Activated CD8-positive, alpha-beta memory T cell treated with anti-CD3 and anti-CD28 coated beads for 4 hours (primary cell): ENCODE measurements around the gene FHOD3.

ENCODE experiments used
- DNase-seq, 2 donors: peaks; one replicate each; pipeline ENCODE4 v3.0.0-alpha.2; 2020; ENCODE audit warnings: low read depth in 2 of 2

FHOD3 gene

DNA sequence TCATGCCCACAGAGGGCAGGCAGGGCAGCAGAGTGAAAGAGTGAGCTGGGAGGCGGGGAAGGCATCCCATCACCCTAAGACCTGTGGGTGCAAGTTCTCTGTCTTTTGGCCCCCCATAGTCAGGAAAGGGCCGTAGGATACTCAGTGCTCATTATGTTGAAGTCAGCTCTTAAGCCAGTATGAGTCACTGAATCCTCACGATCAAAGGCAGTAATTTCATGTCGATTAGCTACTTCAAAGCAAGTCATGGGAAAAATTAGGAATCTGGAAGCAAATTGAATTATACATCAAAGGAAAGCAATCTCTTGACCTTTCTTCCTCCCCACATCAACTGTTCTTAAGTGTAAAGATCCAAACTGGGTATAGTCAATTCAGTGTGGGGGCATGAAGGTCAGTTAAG, 178.9 kb downstream of the FHOD3 start:
- DNase-seq: no peak

DNA sequence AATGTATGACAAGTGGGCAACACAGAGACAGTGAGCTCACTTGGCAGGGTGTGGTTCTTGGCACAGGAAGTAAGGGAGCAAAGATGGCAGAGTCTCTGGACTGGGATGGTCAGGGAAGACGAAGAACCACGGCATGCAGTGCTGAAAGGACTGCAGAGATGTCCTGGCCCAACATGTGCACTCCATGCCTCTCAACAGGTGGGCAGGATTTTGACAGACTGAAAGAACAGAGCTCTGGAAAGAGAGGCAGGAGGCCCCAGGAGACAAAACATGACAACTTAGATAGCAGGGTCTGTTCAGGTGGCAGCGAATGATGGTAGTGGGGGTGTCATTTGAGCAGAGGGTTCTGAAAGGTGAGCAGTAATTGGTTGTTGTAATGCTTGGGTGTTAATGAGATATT, 180.3 kb downstream of the FHOD3 start:
- DNase-seq: no peak

DNA sequence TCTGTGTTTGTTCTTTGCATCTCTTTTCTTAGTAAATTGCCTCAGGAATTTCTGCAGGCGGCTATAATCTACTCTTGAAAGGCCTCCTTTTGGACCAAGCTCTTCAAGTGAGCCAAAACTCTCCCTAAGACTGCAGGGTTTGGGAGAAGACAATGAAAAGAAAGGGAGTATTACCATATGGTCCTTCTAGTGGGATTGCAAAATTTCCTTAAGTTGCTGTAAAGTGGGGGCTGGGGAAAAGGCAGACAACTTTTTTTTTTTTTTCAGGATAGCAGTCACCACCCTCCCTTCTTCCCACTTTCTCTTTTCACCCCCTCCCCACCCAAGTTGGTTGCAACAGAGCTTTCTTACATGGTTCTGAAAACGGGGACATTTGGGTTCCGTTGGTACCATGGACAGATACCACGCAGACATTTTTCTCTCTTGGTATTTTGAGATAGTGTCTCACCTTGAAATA, 183.7 kb downstream of the FHOD3 start:
- no peak for DNase-seq

DNA sequence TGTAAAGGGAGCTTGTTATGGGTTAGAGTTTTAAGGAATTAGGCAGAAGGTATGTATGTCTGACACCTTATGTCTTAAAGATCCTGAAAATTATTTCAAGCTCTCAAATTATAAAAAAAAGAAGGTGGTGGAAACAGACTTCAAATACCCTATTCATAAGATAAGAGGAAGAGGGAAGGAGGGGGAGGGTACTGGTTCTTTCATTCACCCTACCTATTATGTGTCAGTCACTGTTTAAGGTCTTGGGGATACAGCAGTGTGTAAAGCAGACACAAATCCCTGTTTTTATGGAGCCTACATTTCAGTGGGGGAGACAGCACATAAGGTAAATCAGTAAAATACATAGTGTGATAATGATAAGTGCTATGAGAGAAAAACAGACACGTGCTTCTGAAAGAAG, 184.4 kb downstream of the FHOD3 start:
- DNase-seq: no peak

DNA sequence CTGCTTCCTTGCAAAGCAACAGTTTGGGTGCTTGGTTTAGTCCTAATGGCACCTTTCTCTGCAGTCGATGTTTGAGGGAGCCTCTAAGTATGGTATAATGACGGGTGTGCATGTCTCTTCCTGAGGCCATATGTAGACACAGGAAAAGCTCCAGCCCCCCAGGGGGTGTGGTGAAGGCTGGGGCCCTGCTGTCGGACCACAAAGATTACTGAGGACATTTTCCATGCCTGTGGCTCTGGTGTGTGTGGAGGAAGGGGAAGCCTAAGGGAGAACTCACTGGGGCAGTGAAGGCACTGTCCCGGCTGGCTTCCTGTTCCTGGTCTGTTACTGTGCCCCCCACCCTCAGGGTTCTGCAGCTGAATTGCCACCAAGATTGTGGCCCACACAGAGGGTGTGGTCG, 187.1 kb downstream of the FHOD3 start:
- no peak for DNase-seq

DNA sequence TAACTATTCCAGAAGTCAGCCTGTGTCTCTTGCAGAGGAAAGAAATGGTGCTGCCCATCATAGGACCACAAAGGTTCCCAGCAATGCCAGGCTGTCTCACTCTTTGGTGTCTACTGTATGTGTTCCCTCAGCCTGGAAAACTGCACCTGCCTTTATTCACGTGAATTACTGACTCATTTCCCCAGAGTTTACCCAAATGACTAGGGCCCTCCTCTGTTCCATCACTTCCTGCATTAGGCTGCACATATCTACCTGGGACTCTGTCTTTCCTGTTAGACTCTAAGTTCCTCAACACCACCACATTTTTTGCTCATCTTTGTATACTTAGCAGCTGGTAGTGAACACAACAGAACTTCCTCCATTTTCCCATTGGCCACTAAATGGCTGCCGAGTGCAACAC, 188.3 kb downstream of the FHOD3 start:
- no peak for DNase-seq

DNA sequence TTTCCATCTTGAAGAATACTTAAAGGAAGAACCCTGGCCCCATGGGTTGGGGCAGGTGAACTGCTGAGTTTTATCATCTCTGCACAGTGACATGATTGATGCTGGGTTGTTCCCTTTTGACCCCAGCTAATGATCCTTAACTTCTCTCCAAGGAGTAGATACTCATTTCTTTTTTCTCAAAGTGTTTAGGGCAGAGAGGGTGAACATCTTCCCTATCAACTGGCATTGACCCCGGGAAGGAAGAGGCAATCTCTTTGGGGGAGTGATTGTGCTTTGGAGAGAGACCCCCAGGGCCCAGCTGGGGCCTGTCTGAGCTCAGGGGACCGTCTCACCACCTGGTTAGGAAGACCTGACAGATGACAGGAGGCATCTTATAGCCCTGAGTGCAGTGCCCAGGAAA, 190.6 kb downstream of the FHOD3 start:
- no peak for DNase-seq

DNA sequence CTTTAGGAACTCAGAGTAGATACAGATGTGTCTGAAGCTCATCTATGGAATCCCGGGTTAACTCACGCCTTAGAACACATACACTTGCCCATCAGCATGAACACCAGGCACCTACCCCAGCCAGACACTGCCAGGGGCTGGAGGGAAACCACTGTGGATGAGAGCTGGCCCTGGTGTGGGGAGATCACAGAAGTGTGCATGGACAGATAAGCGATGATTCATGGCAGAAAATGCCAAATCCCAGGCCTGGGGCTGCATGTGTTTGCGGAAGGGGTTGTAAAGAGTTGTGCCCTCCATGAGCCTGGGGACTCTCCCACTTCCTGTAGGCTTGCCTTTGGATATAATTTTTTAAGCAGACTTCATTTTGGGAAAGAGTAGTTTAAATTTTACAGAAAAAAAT, 193.4 kb downstream of the FHOD3 start:
- no peak for DNase-seq

DNA sequence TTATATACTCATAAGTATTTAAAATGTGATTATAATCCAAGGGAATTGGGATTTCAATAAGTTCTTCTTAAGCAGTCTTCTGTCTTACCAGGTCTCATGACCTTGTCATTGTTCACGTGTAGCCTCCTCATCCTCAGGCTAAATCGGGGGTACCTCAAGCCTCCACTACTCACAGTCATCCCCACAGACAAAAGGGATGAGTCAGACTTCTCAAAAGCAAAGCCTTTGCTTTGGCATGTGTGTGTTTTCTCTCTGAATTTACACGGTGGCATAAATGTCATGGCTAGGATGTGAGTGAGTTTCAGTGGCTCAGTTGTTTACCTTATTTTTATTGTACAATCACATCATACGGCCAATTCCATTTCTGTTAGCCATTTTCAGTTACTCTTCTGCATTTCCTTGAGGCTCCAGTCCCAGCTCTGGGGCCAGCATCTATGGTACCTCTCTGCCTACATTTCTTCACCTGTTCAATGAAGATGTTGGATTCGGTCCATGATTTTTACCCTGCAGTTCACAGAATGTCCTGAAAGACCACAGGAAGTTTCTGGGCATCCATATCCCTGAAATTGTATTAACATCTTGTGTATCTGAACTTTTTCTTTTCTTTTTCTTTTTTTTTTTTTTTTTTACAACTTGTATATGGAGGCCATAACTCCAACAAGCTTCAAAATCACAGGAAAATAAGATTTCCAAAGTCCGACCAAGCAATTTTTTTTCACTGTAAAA, 195.3 kb downstream of the FHOD3 start:
- no peak for DNase-seq

DNA sequence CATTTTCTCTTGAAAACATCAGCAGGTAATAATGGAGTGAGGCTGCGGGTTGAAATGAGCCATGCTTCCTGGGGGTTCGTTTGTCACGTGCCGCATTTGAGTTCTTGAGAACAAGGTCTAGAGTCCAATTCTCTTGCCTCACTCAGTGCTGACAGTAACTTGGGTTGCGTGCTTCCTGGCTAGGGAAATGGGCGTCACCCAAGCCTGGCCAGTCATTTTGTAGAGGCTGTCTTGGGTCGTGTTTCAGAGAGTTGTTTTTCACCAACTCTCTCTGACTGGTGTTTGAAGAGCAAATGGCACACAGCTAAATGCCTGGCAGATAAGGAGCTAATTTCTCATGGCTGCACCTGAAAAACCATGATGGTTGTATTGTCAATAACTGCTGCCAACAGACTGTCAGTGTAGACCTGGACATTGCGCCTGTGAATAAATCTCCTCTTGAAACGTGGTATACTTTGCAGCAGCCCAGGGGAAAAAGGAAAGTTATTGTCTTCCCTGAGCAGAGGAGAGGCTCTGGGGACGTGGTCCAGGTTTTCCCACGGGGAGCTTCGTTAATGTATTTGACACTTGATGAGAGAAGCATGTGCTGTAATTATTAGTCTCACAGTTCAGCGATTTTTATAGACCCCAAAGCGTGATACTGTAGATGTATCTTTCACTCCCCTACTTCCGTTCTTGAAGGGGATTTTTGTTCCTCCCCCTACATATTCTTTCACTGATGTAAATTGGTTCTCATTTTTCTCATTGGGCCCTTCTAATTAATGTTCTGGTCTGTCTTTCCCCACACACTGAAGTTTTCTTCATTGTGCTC, 196.0 kb downstream of the FHOD3 start:
- DNase-seq: no peak

DNA sequence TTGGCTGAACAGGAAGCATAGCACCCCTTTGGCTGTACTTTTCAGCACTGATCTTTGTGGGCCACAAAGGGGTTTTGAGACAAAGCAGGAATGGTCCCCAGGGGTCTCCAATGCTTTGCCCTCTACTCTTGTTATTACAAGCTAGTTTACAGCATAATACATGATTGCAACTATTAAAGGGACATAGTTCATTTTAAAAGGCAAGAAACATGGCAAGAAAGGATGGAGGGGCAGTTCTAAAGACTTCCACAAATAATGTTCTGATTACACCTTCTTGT, 196.6 kb downstream of the FHOD3 start:
- DNase-seq: no peak

DNA sequence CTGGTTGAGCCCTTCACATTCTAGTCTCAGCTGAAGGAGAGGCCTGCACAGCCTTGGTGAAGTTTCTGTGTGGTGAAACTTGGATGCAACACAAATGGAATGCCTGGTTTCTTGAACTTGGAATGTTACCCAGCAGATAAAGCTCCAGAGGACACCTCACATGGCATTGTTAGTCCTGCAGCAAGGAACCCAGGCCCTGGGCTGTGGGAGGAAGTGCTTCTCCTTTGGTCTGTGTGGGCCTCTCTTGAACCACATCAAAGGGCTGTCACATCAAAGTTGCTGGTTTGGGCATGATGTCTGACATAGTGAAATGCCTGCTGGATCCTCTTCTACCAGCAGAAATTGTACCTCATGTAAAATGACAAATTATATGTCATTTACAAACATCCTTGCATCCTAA, 198.5 kb downstream of the FHOD3 start:
- DNase-seq: no peak

DNA sequence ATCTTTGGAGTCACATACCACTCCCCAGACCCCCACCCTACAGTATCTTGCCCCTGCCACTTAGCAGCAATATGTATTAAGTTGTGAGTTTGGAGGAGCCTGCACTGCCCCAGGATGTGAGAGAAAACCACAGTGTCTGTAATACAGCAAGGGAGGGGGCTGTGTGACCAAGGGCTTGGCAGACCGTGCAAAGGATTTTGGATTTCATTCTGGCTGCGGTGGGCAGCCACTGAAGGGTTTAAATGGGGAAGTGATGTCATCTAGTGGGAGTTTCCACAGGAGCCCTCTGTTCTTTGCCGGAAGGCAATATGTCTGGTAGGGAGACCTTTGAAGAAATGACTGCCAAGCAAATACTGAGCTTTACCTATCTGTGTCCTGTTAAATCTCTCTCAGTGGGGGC, 202.4 kb downstream of the FHOD3 start:
- DNase-seq: no peak

DNA sequence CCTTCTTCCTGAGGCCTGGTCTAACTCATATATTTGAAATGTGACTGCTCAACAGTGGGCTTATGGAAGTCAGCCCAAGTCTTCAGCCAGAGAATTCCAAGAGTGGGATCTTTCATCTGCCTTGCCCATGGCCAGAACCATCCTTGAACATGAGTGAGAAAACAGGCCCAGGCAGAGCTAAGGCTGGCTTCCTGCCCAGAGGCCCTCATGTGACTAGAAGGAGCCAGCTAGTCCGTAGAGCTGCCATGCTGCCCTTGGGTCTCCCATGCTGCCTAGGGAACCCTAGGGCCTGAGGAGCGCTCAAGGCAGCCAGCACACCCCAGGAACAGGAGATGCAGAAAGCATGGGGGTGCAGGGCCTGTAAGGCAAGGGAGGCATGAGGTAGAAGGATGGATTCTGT, 203.6 kb downstream of the FHOD3 start:
- DNase-seq: no peak

DNA sequence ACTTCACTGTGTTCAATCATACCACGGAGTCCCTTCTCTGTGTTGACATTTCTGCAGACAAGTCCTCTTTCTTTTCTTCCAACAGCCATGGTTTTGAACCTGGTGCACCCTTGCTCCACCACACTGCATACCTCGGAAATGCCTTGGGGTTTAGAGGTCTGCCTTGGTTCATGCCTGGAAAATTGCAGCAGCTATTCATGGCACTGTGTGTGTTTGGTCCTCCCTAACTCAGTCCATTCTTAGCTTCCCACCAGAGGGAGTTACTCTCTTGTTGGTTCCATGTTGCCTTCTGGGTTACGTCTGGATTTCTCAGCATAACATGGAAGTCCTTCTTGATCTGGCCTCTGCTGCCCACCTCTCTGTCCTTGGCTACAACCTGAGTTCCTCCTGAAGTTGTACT, 206.0 kb downstream of the FHOD3 start:
- DNase-seq: no peak

DNA sequence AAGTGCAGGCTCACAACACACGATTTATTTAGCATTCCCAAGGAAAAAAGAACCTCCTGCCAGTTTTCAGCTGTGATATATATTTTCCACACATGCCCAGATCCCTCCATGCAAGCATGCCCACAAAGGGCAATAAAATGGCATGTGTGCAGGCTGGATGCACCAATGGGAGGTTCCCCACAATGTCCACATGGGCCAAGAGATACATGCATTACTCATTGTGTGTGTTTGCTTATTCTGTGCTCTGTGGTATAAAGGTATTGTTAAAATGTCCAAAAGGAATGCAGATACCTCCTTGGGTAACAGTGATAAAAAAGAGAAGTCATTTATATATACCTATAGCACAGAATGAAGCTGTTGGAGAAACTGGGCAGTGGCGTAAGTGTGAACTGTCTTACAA, 207.4 kb downstream of the FHOD3 start:
- no peak for DNase-seq

DNA sequence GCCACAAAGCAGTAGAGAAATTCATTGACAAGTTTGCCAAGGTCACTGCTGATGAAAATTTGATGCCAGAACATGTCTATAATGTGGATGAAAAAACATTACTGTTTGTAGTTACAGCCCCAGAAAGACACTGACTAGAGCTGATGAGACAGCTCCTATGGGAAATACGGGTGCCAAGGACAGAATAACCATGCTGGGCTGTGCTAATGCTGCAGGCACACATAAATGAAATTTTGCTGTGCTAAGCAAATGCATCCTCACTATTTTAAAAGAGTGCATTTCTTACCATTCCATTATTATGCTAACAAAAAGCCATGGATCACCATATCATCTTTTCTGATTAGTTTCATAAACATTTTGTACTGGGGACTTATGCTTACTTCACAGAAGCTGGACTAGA, 208.2 kb downstream of the FHOD3 start:
- no peak for DNase-seq

DNA sequence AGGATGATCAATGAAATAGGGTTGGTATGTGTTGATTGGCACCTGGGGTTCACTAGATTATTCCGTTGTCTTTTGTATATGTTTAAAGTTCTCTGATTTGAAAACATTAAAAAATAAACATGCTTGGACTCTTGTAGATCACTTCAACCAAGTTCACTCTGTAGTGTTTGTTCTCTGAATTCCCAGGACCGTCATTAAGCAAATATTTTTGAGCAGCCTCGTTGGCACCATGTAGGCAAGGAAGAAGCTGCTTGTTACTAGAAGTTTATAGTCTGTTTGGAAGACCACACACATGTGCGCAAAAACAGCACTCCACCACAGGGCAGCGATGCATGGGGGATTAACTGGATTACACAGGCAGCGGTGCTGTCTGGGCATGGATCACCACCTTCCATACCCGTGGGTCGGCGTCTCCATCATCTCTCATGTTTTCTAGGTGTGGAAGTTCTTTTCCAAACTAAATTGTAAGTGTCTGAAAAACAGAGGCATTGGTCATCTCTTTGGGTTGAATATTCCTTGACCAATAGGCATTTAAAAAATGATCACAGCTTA, 212.2 kb downstream of the FHOD3 start:
- no peak for DNase-seq

DNA sequence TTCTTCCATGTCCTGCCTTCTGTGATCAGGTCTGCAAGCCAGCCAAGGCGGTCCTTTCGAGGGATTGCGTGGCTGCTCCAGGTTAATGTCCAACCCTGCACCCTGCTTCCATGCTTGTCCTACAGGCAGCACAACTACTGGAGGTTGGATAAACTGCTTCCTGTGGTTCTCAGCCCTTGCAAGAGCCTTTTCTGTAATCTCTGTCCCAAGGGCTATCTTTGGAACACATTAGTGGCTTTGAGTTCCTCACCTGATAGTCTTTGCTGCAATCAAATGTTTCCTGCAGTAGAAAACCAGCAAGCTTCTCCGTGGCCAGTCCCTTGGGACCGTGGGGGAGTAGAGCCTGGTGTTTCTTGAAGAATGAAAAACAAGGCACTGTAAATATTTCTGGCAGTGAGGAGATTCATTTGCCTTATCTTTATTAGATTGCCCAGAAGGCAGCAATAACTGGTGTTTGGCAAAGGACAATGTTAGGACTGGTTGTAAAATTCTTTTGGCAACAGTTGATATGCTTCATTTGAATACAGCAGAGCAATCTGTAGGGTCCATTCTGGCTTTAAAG, 214.4 kb downstream of the FHOD3 start:
- no peak for DNase-seq

DNA sequence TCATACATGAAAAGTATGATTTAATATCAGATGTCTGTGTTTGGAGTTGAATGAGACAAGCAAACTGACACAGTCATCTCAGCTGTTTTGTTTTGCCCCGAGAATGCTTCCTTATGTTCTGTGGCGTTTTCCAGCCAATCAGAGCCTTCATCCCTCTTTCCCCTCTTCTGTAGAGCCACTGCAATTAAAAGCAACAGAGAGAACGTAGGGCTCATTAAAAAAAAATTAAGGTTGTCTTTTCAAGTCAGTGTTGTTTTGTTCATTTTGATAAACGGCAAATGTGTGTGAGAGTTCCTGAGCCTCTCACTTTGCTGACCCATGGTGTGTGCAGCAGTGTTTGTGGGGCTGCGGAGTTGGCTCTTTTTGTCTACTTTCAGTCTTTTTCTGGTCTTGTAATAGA, 216.0 kb downstream of the FHOD3 start:
- no peak for DNase-seq

DNA sequence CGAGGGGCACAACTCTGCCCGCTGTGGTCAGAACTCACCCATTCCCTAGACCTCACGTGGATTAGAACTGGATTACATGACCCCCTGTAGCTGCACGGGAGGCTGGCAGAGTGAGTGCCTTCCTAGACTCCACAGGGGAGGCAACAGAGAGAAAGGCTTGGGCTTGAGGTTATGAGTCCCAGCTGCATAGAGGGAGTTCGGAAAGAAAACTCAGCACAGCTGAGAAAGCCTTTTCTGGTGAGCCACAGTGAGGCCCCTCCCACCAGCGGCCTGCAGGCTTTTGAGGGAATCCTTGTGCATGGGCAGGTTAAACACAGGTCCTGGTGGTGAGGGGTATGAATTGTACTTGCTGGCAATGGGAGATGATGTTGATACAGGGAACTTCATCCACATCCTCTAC, 217.3 kb downstream of the FHOD3 start:
- DNase-seq: no peak

DNA sequence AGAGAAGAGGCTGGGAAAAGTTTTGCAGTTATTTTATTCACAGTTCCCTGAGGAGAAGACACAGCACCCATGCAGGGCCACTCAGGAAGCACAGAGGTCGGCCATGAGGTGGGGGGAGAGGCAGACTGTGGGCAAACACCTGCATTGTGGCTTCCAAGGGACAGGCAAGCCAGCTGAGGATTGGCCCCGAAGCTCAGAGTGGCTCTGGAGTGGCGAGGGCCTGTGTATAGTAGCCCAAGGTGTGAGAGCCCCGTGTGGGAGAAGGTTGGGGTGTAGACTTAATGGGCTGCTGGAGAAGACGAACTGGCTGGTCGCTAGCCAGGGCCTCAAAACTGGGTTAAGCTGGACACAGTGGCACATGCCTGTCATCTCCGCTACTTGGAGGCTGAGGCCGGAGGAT, 218.7 kb downstream of the FHOD3 start:
- DNase-seq: no peak

DNA sequence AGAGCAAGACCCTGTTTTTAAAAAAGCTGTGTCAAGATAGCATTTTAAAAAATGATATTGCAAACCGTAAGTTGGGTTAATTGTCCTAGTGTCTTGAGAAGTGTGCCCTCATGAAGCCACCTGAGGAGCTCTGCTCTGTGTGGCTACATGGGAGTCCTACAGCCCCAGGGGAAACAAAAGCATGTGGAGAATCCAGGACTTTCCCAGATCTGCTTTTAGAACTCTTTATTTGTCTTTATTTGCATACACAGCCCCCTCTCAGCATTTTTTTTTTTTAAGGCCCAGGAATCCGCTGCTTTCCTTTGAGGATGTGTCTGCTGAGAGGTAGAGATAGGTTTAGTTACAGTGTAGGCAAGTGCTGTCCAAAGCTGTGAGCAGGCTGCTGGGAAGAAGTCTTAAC, 219.2 kb downstream of the FHOD3 start:
- DNase-seq: no peak
